NCI-H1105 (cell line): ENCODE data around the gene LONRF2.

ENCODE experiments used
- DNase-seq: peaks from one replicate; lab custom pipeline; 2025; lab: John Stamatoyannopoulos, UW

Gene LONRF2

GRCh38 chr2:100236166-100236565, 86.1 kb downstream of the LONRF2 start:
- no peak for DNase-seq

- DNase-seq, result no peak
Observed at GRCh38 chr2:100235581-100235980, 86.7 kb downstream of the LONRF2 start.

- DNase-seq, result no peak
Observed at GRCh38 chr2:100235098-100235497, 87.2 kb downstream of the LONRF2 start.

- no peak for DNase-seq
Observed at GRCh38 chr2:100234141-100234540, 88.2 kb downstream of the LONRF2 start.

GRCh38 chr2:100233061-100233460, 89.2 kb downstream of the LONRF2 start:
- no peak for DNase-seq

- no peak for DNase-seq
Observed at GRCh38 chr2:100230754-100231153, 91.5 kb downstream of the LONRF2 start.

DNA sequence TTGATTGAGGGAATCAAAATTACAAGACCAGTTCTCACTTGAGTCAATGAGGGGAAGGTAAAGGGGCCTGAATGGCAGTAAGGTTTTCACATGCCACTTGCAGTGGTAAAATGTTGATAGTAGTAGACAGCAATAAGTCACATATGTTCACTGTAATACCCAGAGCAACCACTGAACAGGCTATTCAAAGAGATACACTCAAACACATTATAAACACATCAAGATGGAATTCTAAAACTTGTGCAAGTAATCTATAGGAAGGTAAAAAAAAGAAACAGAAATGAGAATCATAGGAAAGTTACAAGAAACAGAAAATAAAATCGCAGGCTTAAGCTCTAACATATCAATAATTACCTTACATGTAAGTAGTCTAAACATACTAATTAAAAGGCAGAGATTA, 93.3 kb downstream of the LONRF2 start:
- DNase-seq, result no peak

GRCh38 chr2:100228415-100228814, 93.9 kb downstream of the LONRF2 start:
- no peak for DNase-seq

GRCh38 chr2:100224988-100225710, 97.2 kb downstream of the LONRF2 start:
- DNase-seq, result no peak

- DNase-seq, result no peak
Observed at GRCh38 chr2:100223502-100223901, 98.8 kb downstream of the LONRF2 start.
